ENCODE measurements around the gene TRIM66.

- TF ChIP-seq CTCF (IDR thresholded peaks at IDR 0.05) (no peak), POLR2A (IDR thresholded peaks at IDR 0.05) (no peak)
Observed at GRCh38 chr11:8658321-8659057, 24.0 kb downstream of the TRIM66 start.

Measured in body of pancreas (tissue), 4 donors.